HepG2 (cell line): ENCODE data around the gene PLA2G12B. TPM values are rescaled to one million over a fixed set of nuclear protein-coding genes. Genes with fewer than 3 reads are reported as not detected.
"Not testable (repeated sequence)": the region's sequence is repeated elsewhere in the genome, so short reads cannot be mapped to it uniquely, and the experiment has no call there.

Source experiments
- ATAC-seq: fragments of 200-7000 bp; cut with Tn5 transposase; 3 replicates; pipeline ENCODE4 v1.9.1; 2020; ENCODE audit warnings: mild to moderate bottlenecking, moderate library complexity
- BruUV-seq: library from RNA; stranded (reverse); fragments of 400-500 nt; replicated peaks from 2 replicates; lab custom pipeline; 2021; lab: Mats Ljungman, UMichigan
- CTCF ChIA-PET: fragments of 300-600 bp; formaldehyde crosslinking; extraction: SDS; loops from one replicate; lab custom pipeline; 2021; ENCODE audit warnings: low total read pairs, inconsistent platforms, low intra/inter-chr PET ratio; lab: Yijun Ruan, JAX
- POLR2A ChIA-PET: fragments of 350-600 bp; sonication (Branson Sonifier 250); formaldehyde crosslinking; loops from one replicate; lab custom pipeline; 2020; ENCODE audit warnings: antibody characterized with exemption, inconsistent platforms; lab: Yijun Ruan, JAX
- DNase-seq: peaks from one replicate; pipeline ENCODE4 v3.0.0-alpha.2; 2015; ENCODE audit warnings: low spot score
- FAIRE-seq: peaks from 3 replicates; lab custom pipeline; 2011; peaks lifted over from hg19 to GRCh38; lab: Jason Lieb, UNC
- H2AFZ ChIP-seq: one replicate; pipeline ENCODE4 v1.6.1; 2011; ENCODE audit warnings: low read length, inconsistent platforms
- H3K27ac ChIP-seq: fragments of 300-600 bp; 3 replicates; pipeline ENCODE4 v1.8.0; 2011; ENCODE audit warnings: mixed run types, mild to moderate bottlenecking, mixed read lengths, low read length, inconsistent platforms; ENCODE audit not compliant: insufficient read depth; ENCODE audit errors: extremely low read length
- H3K27me3 ChIP-seq, 2 experiments: fragments of 200-600 bp in 1 of 2; 2 replicates in 1 of 2; 3 replicates in 1 of 2; pipeline versions ENCODE4 v1.6.0 to v1.8.0; 2011; ENCODE audit warnings: low read length in 2 of 2, mild to moderate bottlenecking in 2 of 2, moderate library complexity in 2 of 2, inconsistent platforms in 1 of 2; ENCODE audit not compliant: insufficient read depth in 2 of 2, control insufficient read depth in 1 of 2
- H3K36me3 ChIP-seq, 2 experiments: fragments of 200-600 bp in 1 of 2; replicated peaks in 1 of 2; 2 replicates in 1 of 2; 3 replicates in 1 of 2; pipeline versions ENCODE4 v1.5.1 to v1.8.0; 2011; ENCODE audit warnings: low read length in 2 of 2, inconsistent platforms in 1 of 2; ENCODE audit not compliant: insufficient read depth in 2 of 2, control insufficient read depth in 1 of 2
- H3K4me1 ChIP-seq: 2 replicates; pipeline ENCODE4 v1.5.1; 2012; ENCODE audit warnings: low read length, inconsistent platforms; ENCODE audit not compliant: insufficient read depth
- H3K4me2 ChIP-seq: 2 replicates; pipeline ENCODE4 v1.6.0; 2011; ENCODE audit warnings: low read depth, low read length, inconsistent platforms
- H3K4me3 ChIP-seq, 3 experiments: fragments of 200-600 bp in 1 of 3; sonication (generic), shearing (Covaris generic) in 1 of 3; replicated peaks in 1 of 3; 2 replicates each; pipeline ENCODE4 v1.5.1; 2011 to 2016; ENCODE audit warnings: low read length in 3 of 3, inconsistent platforms in 2 of 3, low read depth in 2 of 3, mild to moderate bottlenecking in 2 of 3, control low read depth in 1 of 3, mixed read lengths in 1 of 3; ENCODE audit not compliant: insufficient read depth in 1 of 3
- H3K79me2 ChIP-seq: one replicate; pipeline ENCODE4 v1.6.1; 2011; ENCODE audit warnings: low read length, inconsistent platforms; ENCODE audit not compliant: insufficient read depth
- H3K9ac ChIP-seq: 2 replicates; pipeline ENCODE4 v1.6.0; 2011; ENCODE audit warnings: mild to moderate bottlenecking, low read depth, low read length, inconsistent platforms; ENCODE audit not compliant: insufficient read depth
- H3K9me3 ChIP-seq: 2 replicates; pipeline ENCODE4 v1.5.1; 2012; ENCODE audit warnings: mild to moderate bottlenecking, low read length
- H4K20me1 ChIP-seq: 2 replicates; pipeline ENCODE4 v1.6.0; 2011; ENCODE audit warnings: inconsistent platforms, mild to moderate bottlenecking, low read length, moderate library complexity; ENCODE audit not compliant: insufficient read depth
- ARNTL ChIP-seq: sonication (generic); formaldehyde crosslinking; IDR thresholded peaks from 2 replicates; pipeline ENCODE4 v1.4.0; 2020; ENCODE audit warnings: mild to moderate bottlenecking, missing genetic modification reagents
- CHD2 ChIP-seq: IDR thresholded peaks from 2 replicates; pipeline ENCODE4 v1.6.1; 2011; ENCODE audit warnings: low read depth, low read length, improper control_type of control experiment
- MEIS2 ChIP-seq: sonication (generic); formaldehyde crosslinking; IDR thresholded peaks from 2 replicates; pipeline ENCODE4 v1.9.0; 2021; ENCODE audit warnings: mild to moderate bottlenecking, missing genetic modification reagents
- NR2C2 ChIP-seq: sonication (generic); formaldehyde crosslinking; IDR thresholded peaks from 2 replicates; pipeline ENCODE4 v1.4.0; 2020; ENCODE audit warnings: missing genetic modification reagents, mild to moderate bottlenecking, moderate library complexity, borderline replicate concordance
- PATZ1 ChIP-seq: sonication (generic); formaldehyde crosslinking; IDR thresholded peaks from 2 replicates; pipeline ENCODE4 v1.4.0; 2020; ENCODE audit warnings: missing genetic modification reagents
- PLSCR1 ChIP-seq: sonication (generic); formaldehyde crosslinking; IDR thresholded peaks from 2 replicates; pipeline ENCODE4 v1.5.0; 2020; ENCODE audit warnings: missing genetic modification reagents, mild to moderate bottlenecking, borderline replicate concordance
- ZBTB39 ChIP-seq: sonication (generic); formaldehyde crosslinking; IDR thresholded peaks from 2 replicates; pipeline ENCODE4 v1.5.0; 2020; ENCODE audit warnings: missing genetic modification reagents
- ZNF362 ChIP-seq: sonication (generic); formaldehyde crosslinking; IDR thresholded peaks from 2 replicates; pipeline ENCODE4 v1.4.0; 2020; ENCODE audit warnings: missing genetic modification reagents, mild to moderate bottlenecking, borderline replicate concordance
- ZNF598 ChIP-seq: sonication (generic); formaldehyde crosslinking; IDR thresholded peaks from 2 replicates; pipeline ENCODE4 v1.5.1; 2020; ENCODE audit warnings: mild to moderate bottlenecking, missing genetic modification reagents, borderline replicate concordance
- ZNF773 ChIP-seq: sonication (generic); formaldehyde crosslinking; IDR thresholded peaks from 2 replicates; pipeline ENCODE4 v1.4.0; 2020; ENCODE audit warnings: missing genetic modification reagents, borderline replicate concordance
- WGBS: methylation state at CpG from one replicate; pipeline ENCODE4 v1.1.6; 2017; ENCODE audit warnings: low lambda C conversion rate; 5-methylcytosine and 5-hydroxymethylcytosine counted together
- in situ Hi-C: cut with HindIII; loops from 2 replicates; pipeline ENCODE4 v1.10.0; 2017; ENCODE audit warnings: low pct_unique_long_range_greater_than_20kb; ENCODE audit not compliant: extremely low pct_ligation_motif_present
- intact Hi-C: fragments of 100-400 bp; cut with micrococcal nuclease; formaldehyde crosslinking; loops from one replicate; pipeline ENCODE4 v1.10.0; 2022; ENCODE audit not compliant: unreplicated experiment
- polyA plus RNA-seq, 8 experiments: library from polyadenylated mRNA; depleted of rRNA in 3 of 8; stranded (reverse) in 7 of 8; unstranded in 1 of 8; fragments of >200 nt; fragmentation: Illumina TruSeq in 4 of 8; extraction: Trizol in 4 of 8; gene quantifications; 2 replicates each; pipeline versions ENCODE4 v1.2.1 to v1.2.3, GENCODE V29; 2011 to 2016; ENCODE audit warnings: low read depth in 4 of 8, missing spikeins in 1 of 8, mixed read lengths in 1 of 8; ENCODE audit not compliant: insufficient read depth in 1 of 8
- total RNA-seq, 5 experiments: library from RNA; depleted of rRNA; stranded (reverse); fragments of >200 nt; fragmentation: Illumina TruSeq; extraction: Trizol; gene quantifications; 2 replicates each; pipeline ENCODE4 v1.2.3, GENCODE V29; 2016; ENCODE audit warnings: low read depth in 1 of 5

The PLA2G12B gene
- total and polyA plus RNA-seq, 2 of the 13 experiments (the other 11 are each of a cell fraction or from before 2014, with no cell fraction given) = 7.7 to 38.0 TPM

GRCh38 chr10:72904806-72905205 is 49.8 kb downstream of the PLA2G12B start:
- no peak overlapping the region for H3K9ac ChIP-seq
- no peak for ATAC-seq
- FAIRE-seq = no peak
- no peak overlapping the region for H3K4me3 ChIP-seq
- no peaks in the 10 kb centered on the region for H3K36me3 ChIP-seq
- peaks cover 14% of the 10 kb centered on the region; the same call in 1 of the 2 replicates for H3K4me1 ChIP-seq
- ChIA-PET POLR2A (no interaction called here), CTCF (no interaction called here)
- H3K4me2 ChIP-seq = no peak overlapping the region; the same call in 1 of the 2 replicates
- no peaks in the 10 kb centered on the region for H4K20me1 ChIP-seq
- no peak for DNase-seq
- H3K27me3 ChIP-seq = 0 out of 5 replicates have a peak, but pooled peaks cover 0 to 2% of the 10 kb centered on the region in 2 experiments
- no peak overlapping the region for H2AFZ ChIP-seq
- in situ Hi-C loops = no loop called here
- BruUV-seq = no TSS peak
- 2% methylated on average over 2 of the region's 3 CpGs for WGBS
- intact Hi-C loops = no loop called here
- no peak for TF ChIP-seq ARNTL (CRISPR knock-in tag)
- no peak for TF ChIP-seq MEIS2
- no peak for TF ChIP-seq ZNF773
- no peak for TF ChIP-seq ZNF598 (CRISPR knock-in tag)
- no peak for TF ChIP-seq PATZ1
- TF ChIP-seq PLSCR1 = no peak
- no peak for TF ChIP-seq CHD2
- no peak for TF ChIP-seq NR2C2 (CRISPR knock-in tag)
- no peak for TF ChIP-seq ZNF362
- no peak for TF ChIP-seq ZBTB39
- H3K79me2 ChIP-seq = no peaks in the 10 kb centered on the region
- H3K9me3 ChIP-seq = no peaks in the 10 kb centered on the region
- H3K27ac ChIP-seq = no peak overlapping the region

- DNase-seq, POLR2A ChIA-PET: not testable (repeated sequence)
Observed at GRCh38 chr10:72903941-72904446, 50.6 kb downstream of the PLA2G12B start.

More at GRCh38 chr10:72903941-72904446, 50.6 kb downstream of the PLA2G12B start:
- H3K27ac ChIP-seq, ATAC-seq, H3K4me2 ChIP-seq, H3K79me2 ChIP-seq, H3K27me3 ChIP-seq, H4K20me1 ChIP-seq, H3K9me3 ChIP-seq, CTCF ChIA-PET, H3K4me3 ChIP-seq, FAIRE-seq, BruUV-seq, H2AFZ ChIP-seq, H3K9ac ChIP-seq, intact Hi-C loops, in situ Hi-C loops, H3K36me3 ChIP-seq: not testable (repeated sequence)
- WGBS = 63% methylated on average over 14 of the region's 15 CpGs
- H3K4me1 ChIP-seq = peaks cover 14% of the 10 kb centered on the region; the same call in 1 of the 2 replicates
